Right forelimb (tissue), 1 donor: Measurements from ENCODE around the gene PHRF1.

Experiments
- DNase-seq: peaks from one replicate; pipeline ENCODE4 v3.0.0-alpha.2; 2018

PHRF1 gene

DNA sequence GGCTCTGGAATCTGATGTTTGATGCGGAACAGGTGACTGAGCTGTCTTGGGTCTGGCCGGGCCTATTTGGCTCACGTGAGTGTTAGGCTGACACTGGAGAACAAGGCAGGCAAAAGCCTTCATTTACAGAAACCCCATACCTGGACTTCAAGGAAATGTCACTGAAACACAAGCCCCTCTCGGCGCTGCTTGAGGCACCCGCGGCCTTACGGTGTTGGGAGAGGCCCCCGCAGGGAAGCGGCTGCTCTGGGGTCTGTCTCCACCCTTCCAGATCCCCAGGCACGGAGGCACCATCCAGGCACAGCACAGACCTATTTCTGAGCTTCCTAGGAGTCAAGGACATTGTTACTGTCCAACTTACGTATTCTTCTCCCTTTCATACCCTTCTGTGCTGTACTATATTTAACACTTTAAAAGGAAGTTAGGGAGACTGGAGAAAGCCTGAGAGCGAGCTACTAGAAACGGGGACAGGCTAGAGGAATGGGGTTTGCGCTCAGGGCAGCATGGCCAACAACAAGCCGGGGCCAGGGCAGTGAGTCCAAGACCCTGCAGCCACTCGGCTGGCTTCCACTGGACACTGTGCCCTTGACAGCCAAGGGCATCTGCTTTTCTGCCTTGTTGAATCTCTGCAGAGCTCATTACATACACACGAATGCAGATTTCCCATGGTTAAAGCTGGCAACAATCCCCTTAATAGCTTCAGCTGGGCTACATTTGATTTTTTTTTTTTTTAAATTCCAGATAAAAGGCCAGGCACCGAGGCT is 84.6 kb downstream of the PHRF1 start:
- no peak for DNase-seq
